ENCODE measurements around the gene SNTA1.
"Not testable (repeated sequence)": the region's sequence is repeated elsewhere in the genome, so short reads cannot be mapped to it uniquely, and the experiment has no call there.

Gene SNTA1

GRCh38 chr20:33474097-33474873 lies 30.7 kb upstream of the SNTA1 start:
- H3K4me3 ChIP-seq (ENCODE audit: low read depth, low read length), result no peak overlapping the region
- no peak for TF ChIP-seq CTCF (IDR thresholded peaks at IDR 0.05; ENCODE audit: control insufficient read depth, extremely low read depth, insufficient read depth)
- no peak for DNase-seq (ENCODE audit: low read depth)

- no peak for DNase-seq (ENCODE audit: low read depth)
- TF ChIP-seq CTCF (IDR thresholded peaks at IDR 0.05; ENCODE audit: control insufficient read depth, extremely low read depth, insufficient read depth), result no peak
- no peak overlapping the region for H3K4me3 ChIP-seq (ENCODE audit: low read depth, low read length)
Measured at GRCh38 chr20:33472868-33473435, 29.4 kb upstream of the SNTA1 start.

- TF ChIP-seq CTCF (IDR thresholded peaks at IDR 0.05; ENCODE audit: control insufficient read depth, extremely low read depth, insufficient read depth), result no peak
- no peak overlapping the region for H3K4me3 ChIP-seq (ENCODE audit: low read depth, low read length)
- no peak for DNase-seq (ENCODE audit: low read depth)
Measured at GRCh38 chr20:33470866-33471265, 27.3 kb upstream of the SNTA1 start.

- no peak for TF ChIP-seq CTCF (IDR thresholded peaks at IDR 0.05; ENCODE audit: control insufficient read depth, extremely low read depth, insufficient read depth)
- no peak overlapping the region for H3K4me3 ChIP-seq (ENCODE audit: low read depth, low read length)
- no peak for DNase-seq (ENCODE audit: low read depth)
Measured at GRCh38 chr20:33470457-33470856, 26.9 kb upstream of the SNTA1 start.

GRCh38 chr20:33466303-33466646 lies 22.7 kb upstream of the SNTA1 start:
- no peak for TF ChIP-seq CTCF (IDR thresholded peaks at IDR 0.05; ENCODE audit: control insufficient read depth, extremely low read depth, insufficient read depth)
- DNase-seq (ENCODE audit: low read depth), result no peak
- H3K4me3 ChIP-seq (ENCODE audit: low read depth, low read length), result no peak overlapping the region

- no peak overlapping the region for H3K4me3 ChIP-seq (ENCODE audit: low read depth, low read length)
- DNase-seq (ENCODE audit: low read depth), result no peak
Measured at GRCh38 chr20:33465481-33466302, 22.1 kb upstream of the SNTA1 start.

GRCh38 chr20:33464759-33465158 lies 21.2 kb upstream of the SNTA1 start:
- H3K4me3 ChIP-seq (ENCODE audit: low read depth, low read length); DNase-seq (ENCODE audit: low read depth): not testable (repeated sequence)

More at GRCh38 chr20:33465481-33466302, 22.1 kb upstream of the SNTA1 start:
- TF ChIP-seq CTCF (IDR thresholded peaks at IDR 0.05; ENCODE audit: control insufficient read depth, extremely low read depth, insufficient read depth), result no peak
